Endothelial cell of umbilical vein (primary cell): ENCODE data around the gene ENTR1.

Experiments
- EZH2 ChIP-seq: IDR thresholded peaks from 2 replicates; pipeline ENCODE4 v1.6.1; 2012; ENCODE audit warnings: borderline replicate concordance, low read depth, mild to moderate bottlenecking, moderate library complexity, low read length, inconsistent platforms; ENCODE audit not compliant: severe bottlenecking
- FOS ChIP-seq: IDR thresholded peaks from 2 replicates; pipeline ENCODE4 v1.6.1; 2011; ENCODE audit warnings: mild to moderate bottlenecking, low read length, moderate library complexity, borderline replicate concordance; ENCODE audit not compliant: insufficient read depth
- GATA2 ChIP-seq: IDR thresholded peaks from 2 replicates; pipeline ENCODE4 v1.7.0; 2011; ENCODE audit warnings: low read depth, mild to moderate bottlenecking, moderate library complexity, mixed read lengths, low read length; ENCODE audit not compliant: insufficient read length, insufficient read depth
- JUN ChIP-seq: IDR thresholded peaks from 2 replicates; pipeline ENCODE4 v1.6.1; 2011; ENCODE audit warnings: borderline replicate concordance, low read depth; ENCODE audit not compliant: insufficient read length, insufficient read depth
- MAX ChIP-seq: IDR thresholded peaks from 2 replicates; pipeline ENCODE4 v1.6.1; 2011; ENCODE audit not compliant: insufficient read depth, insufficient read length
- MYC ChIP-seq: IDR thresholded peaks from one replicate; pipeline ENCODE4 v1.6.1; 2011; ENCODE audit warnings: mild to moderate bottlenecking, low read depth, low read length
- POLR2A ChIP-seq: IDR thresholded peaks from 2 replicates; pipeline ENCODE4 v1.6.1; 2012; ENCODE audit warnings: low read depth, mild to moderate bottlenecking, control low read depth, low read length
- POLR2AphosphoS5 ChIP-seq: IDR thresholded peaks from 2 replicates; pipeline ENCODE4 v1.6.1; 2012; ENCODE audit warnings: low read depth, mild to moderate bottlenecking, control low read depth, low read length, moderate library complexity; ENCODE audit not compliant: insufficient read depth
- TF ChIP-seq, protein P1 (sequence below), 2 donors: IDR thresholded peaks; 1 replicate in 1 of 2; 2 replicates in 1 of 2; pipeline ENCODE4 v1.5.1; 2011; ENCODE audit warnings: low read length in 2 of 2, mild to moderate bottlenecking in 2 of 2, moderate library complexity in 2 of 2, control low read depth in 1 of 2, inconsistent platforms in 1 of 2, low read depth in 1 of 2; ENCODE audit not compliant: insufficient read depth in 1 of 2; ENCODE audit errors: extremely low read depth in 1 of 2

DNA sequence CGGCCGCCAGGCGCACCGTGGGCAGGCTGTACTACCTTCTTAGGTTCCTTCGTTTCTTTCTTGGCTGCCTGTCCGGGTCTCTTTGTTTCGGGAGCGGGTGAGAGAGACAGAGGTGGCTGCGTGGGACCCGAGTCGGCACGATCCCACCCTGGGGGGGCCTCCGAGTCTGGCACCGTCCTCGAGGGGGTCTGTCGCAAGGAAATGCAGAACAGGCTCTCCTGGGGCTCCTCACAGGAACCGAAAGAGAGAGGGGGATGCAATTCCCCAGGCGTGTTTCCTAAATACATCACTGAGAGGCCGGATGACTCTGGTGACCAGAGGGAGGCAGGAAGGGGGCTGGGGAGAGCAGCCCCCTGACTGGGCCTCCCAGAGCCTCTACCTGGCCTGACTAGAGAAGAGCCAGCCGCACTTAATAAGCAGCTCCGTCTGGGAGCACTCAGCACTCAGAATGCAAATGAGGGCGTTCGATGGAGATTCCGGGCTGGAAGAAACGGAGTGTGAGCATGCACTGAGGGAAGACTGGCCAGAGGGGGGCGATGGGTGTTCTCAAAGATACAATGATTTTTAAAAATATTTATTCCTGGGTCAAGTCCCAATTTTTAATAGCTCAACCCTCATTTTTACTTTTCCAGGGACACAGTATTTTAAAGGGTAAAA, 40.9 kb upstream of the ENTR1 start:
- TF ChIP-seq, protein P1, sequence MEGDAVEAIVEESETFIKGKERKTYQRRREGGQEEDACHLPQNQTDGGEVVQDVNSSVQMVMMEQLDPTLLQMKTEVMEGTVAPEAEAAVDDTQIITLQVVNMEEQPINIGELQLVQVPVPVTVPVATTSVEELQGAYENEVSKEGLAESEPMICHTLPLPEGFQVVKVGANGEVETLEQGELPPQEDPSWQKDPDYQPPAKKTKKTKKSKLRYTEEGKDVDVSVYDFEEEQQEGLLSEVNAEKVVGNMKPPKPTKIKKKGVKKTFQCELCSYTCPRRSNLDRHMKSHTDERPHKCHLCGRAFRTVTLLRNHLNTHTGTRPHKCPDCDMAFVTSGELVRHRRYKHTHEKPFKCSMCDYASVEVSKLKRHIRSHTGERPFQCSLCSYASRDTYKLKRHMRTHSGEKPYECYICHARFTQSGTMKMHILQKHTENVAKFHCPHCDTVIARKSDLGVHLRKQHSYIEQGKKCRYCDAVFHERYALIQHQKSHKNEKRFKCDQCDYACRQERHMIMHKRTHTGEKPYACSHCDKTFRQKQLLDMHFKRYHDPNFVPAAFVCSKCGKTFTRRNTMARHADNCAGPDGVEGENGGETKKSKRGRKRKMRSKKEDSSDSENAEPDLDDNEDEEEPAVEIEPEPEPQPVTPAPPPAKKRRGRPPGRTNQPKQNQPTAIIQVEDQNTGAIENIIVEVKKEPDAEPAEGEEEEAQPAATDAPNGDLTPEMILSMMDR (IDR thresholded peaks at IDR 0.05; ENCODE audit: extremely low read depth in 1 of 2, insufficient read depth in 1 of 2, low read depth in 1 of 2, low read length in 2 of 2): no peak
- TF ChIP-seq JUN (no peak), POLR2AphosphoS5 (no peak), MYC (no peak), EZH2 (no peak), POLR2A (no peak), MAX (no peak), FOS (no peak), GATA2 (no peak)
